Neuronal stem cell (in vitro differentiated cells): ENCODE measurements around the gene MAD2L1BP. TPM values are rescaled to one million over a fixed set of nuclear protein-coding genes. Genes with fewer than 3 reads are reported as not detected.
A peak's percentile ranks its signal among the peaks of the same experiment; 100 is the strongest.
"Not testable (repeated sequence)": the region's sequence is repeated elsewhere in the genome, so short reads cannot be mapped to it uniquely, and the experiment has no call there.

Source experiments
- DNase-seq: peaks from one replicate; pipeline ENCODE4 v3.0.0-alpha.2; 2013; ENCODE audit warnings: low spot score
- H2AFZ ChIP-seq: one replicate; pipeline ENCODE4 v1.6.1; 2013; ENCODE audit warnings: mild to moderate bottlenecking, low read length, inconsistent platforms
- H2AK5ac ChIP-seq: 2 replicates; pipeline ENCODE4 v1.6.1; 2013; ENCODE audit warnings: low read depth, mild to moderate bottlenecking, inconsistent platforms, low read length, moderate library complexity, mixed read lengths
- H2BK120ac ChIP-seq: 2 replicates; pipeline ENCODE4 v1.6.1; 2013; ENCODE audit warnings: low read depth, mild to moderate bottlenecking, inconsistent platforms, low read length, moderate library complexity, mixed read lengths
- H2BK12ac ChIP-seq: one replicate; pipeline ENCODE4 v1.6.1; 2013; ENCODE audit warnings: low read length, inconsistent platforms
- H2BK15ac ChIP-seq: 2 replicates; pipeline ENCODE4 v1.6.1; 2013; ENCODE audit warnings: mild to moderate bottlenecking, low read length, inconsistent platforms, mixed read lengths
- H2BK5ac ChIP-seq: one replicate; pipeline ENCODE4 v1.6.1; 2013; ENCODE audit warnings: inconsistent platforms, mild to moderate bottlenecking, low read length, moderate library complexity
- H3K14ac ChIP-seq: one replicate; pipeline ENCODE4 v1.6.1; 2013; ENCODE audit warnings: low read length, inconsistent platforms
- H3K18ac ChIP-seq: 2 replicates; pipeline ENCODE4 v1.6.1; 2013; ENCODE audit warnings: low read length, inconsistent platforms
- H3K23ac ChIP-seq: 2 replicates; pipeline ENCODE4 v1.6.1; 2013; ENCODE audit warnings: low read depth, mild to moderate bottlenecking, mixed read lengths, low read length, inconsistent platforms; ENCODE audit not compliant: poor library complexity
- H3K27ac ChIP-seq: replicated peaks from 3 replicates; pipeline ENCODE4 v1.5.1; 2013; ENCODE audit warnings: low read length, inconsistent platforms
- H3K27me3 ChIP-seq, 3 experiments: 2 replicates each; pipeline ENCODE4 v1.6.1; 2013; ENCODE audit warnings: low read length in 3 of 3, mild to moderate bottlenecking in 2 of 3, inconsistent platforms in 1 of 3, low read depth in 1 of 3, mixed read lengths in 1 of 3, moderate library complexity in 1 of 3; ENCODE audit not compliant: control insufficient read depth in 3 of 3, insufficient read depth in 3 of 3
- H3K36me3 ChIP-seq, 2 donors: replicated peaks in 1 of 2; 2 replicates each; pipeline ENCODE4 v1.6.1; 2013; ENCODE audit warnings: low read length in 2 of 2; ENCODE audit not compliant: control insufficient read depth in 2 of 2, insufficient read depth in 2 of 2
- H3K4ac ChIP-seq: 2 replicates; pipeline ENCODE4 v1.6.1; 2013; ENCODE audit warnings: inconsistent platforms, mild to moderate bottlenecking, low read length, moderate library complexity
- H3K4me1 ChIP-seq, 2 donors: 1 replicate in 1 of 2; 2 replicates in 1 of 2; pipeline ENCODE4 v1.6.1; 2013; ENCODE audit warnings: low read length in 2 of 2, low read depth in 1 of 2; ENCODE audit not compliant: control insufficient read depth in 2 of 2, insufficient read depth in 1 of 2
- H3K4me2 ChIP-seq: one replicate; pipeline ENCODE4 v1.6.1; 2013; ENCODE audit warnings: mild to moderate bottlenecking, low read length, inconsistent platforms; ENCODE audit not compliant: insufficient read depth, poor library complexity, severe bottlenecking
- H3K4me3 ChIP-seq, 2 donors: 2 replicates each; pipeline ENCODE4 v1.5.1; 2013; ENCODE audit warnings: low read length in 2 of 2, mild to moderate bottlenecking in 2 of 2, inconsistent platforms in 1 of 2, moderate library complexity in 1 of 2
- H3K79me1 ChIP-seq: one replicate; pipeline ENCODE4 v1.6.1; 2013; ENCODE audit warnings: low read depth, mild to moderate bottlenecking, inconsistent platforms, low read length, moderate library complexity
- H3K9ac ChIP-seq: one replicate; pipeline ENCODE4 v1.6.1; 2013; ENCODE audit warnings: mild to moderate bottlenecking, low read depth, low read length, inconsistent platforms; ENCODE audit not compliant: poor library complexity
- H3K9me3 ChIP-seq, 2 donors: replicated peaks in 1 of 2; 2 replicates each; pipeline versions ENCODE3 to v1.6.1; 2013; ENCODE audit warnings: low read length in 2 of 2, mild to moderate bottlenecking in 2 of 2, inconsistent platforms in 1 of 2, low read depth in 1 of 2, mixed read lengths in 1 of 2, moderate library complexity in 1 of 2; ENCODE audit not compliant: control insufficient read depth in 2 of 2, insufficient read depth in 1 of 2
- H4K8ac ChIP-seq: one replicate; pipeline ENCODE4 v1.6.1; 2013; ENCODE audit warnings: low read depth, mild to moderate bottlenecking, inconsistent platforms, low read length, moderate library complexity
- H4K91ac ChIP-seq: one replicate; pipeline ENCODE4 v1.6.1; 2013; ENCODE audit warnings: low read length, low read depth, mild to moderate bottlenecking, inconsistent platforms; ENCODE audit not compliant: poor library complexity
- WGBS, 2 donors: extraction: QIAGEN DNeasy Blood & Tissue Kit; methylation state at CpG; one replicate each; pipeline ENCODE4 v1.1.7; 2013; ENCODE audit warnings: missing lambda C conversion rate in 2 of 2, mixed read lengths in 1 of 2; ENCODE audit not compliant: insufficient read length in 2 of 2, insufficient replicate concordance in 1 of 2; ENCODE audit errors: extremely low coverage in 2 of 2; 5-methylcytosine and 5-hydroxymethylcytosine counted together
- polyA plus RNA-seq, 2 experiments: library from polyadenylated mRNA; stranded (reverse); fragments of 200-250 nt; gene quantifications; one replicate each; pipeline ENCODE4 v1.2.3, GENCODE V29; 2013

Gene MAD2L1BP, protein sequence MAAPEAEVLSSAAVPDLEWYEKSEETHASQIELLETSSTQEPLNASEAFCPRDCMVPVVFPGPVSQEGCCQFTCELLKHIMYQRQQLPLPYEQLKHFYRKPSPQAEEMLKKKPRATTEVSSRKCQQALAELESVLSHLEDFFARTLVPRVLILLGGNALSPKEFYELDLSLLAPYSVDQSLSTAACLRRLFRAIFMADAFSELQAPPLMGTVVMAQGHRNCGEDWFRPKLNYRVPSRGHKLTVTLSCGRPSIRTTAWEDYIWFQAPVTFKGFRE
- polyA plus RNA-seq (2013, experiment 1 of 2), result 21.5 TPM
- 22.5 TPM for polyA plus RNA-seq (2013, experiment 2 of 2)

DNA sequence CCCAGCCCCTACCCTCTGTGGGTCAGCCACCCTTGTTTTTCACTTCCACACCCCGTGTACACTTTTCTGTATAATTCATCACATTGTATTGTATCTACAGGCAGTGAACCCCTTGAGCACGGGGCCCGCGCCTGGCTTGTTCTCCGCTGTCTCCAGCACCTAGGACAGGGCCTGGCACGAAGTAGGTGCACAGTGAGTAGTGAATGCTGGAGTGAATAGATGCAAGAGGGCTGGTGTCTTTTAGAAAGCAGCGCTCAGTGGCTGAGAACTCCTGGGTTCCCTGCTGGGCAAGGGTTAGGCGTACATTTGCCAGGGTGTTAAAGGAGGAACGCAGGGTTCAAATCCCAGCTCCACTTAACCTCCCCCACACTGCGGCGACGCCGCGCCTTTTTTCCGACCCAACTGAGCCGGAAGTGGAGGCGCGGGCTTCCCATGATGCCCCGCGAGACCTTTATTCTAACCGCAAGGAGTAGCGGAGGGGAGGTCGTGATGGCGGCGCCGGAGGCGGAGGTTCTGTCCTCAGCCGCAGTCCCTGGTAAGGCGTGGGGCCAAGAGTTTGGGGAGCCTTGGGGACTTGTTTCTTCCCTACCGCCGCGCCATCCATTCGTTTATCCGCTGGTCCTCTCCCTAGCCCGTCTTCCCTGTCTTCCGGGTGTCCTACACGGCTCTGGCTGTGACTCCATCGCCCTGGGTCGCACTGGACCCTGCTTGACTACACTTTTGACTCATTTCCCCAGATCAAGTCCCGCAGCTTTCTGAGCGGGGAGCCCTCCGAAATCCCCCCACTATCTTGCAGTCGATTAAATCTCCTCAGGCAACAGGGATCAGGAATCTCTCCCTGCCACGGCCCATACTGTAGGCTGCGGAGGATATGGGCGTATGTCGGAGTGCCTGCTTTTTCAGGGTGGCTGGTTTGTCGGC lies at the start of gene MAD2L1BP:
Gene MAD2L1BP, plus strand, starts transcription at position 454 of the 921 bp plus-strand sequence. Its CDS starts 36 bp downstream, at position 490.
- Histone ChIP-seq H2AFZ (peak within 1 kb of the TSS; percentile 94), H3K14ac (no peak within 1 kb of the TSS), H3K9ac (peak within 1 kb of the TSS; percentile 85), H4K8ac (peak within 1 kb of the TSS; percentile 83), H3K4me3 (peak within 1 kb of the TSS; percentile 68 to 94), H3K23ac (peak within 1 kb of the TSS; percentile 58), H4K91ac (no peak within 1 kb of the TSS), H3K4me2 (peak within 1 kb of the TSS; percentile 77), H3K4ac (no peak within 1 kb of the TSS), H2BK12ac (no peak within 1 kb of the TSS), H3K9me3 (no peaks in the 10 kb centered on the region), H3K4me1 (peaks cover 6 to 8% of the 10 kb centered on the region in 2 donors), H2BK15ac (peak within 1 kb of the TSS; percentile 76), H3K18ac (peak within 1 kb of the TSS; percentile 96), H3K27me3 (no peaks in the 10 kb centered on the region), H2BK120ac (no peak within 1 kb of the TSS), H2BK5ac (peak within 1 kb of the TSS; percentile 57), H3K79me1 (peaks cover 7% of the 10 kb centered on the region), H3K27ac (peak within 1 kb of the TSS; percentile 42), H2AK5ac (peak within 1 kb of the TSS; percentile 56), H3K36me3 (peaks cover 18 to 39% of the 10 kb centered on the region in 2 donors)
- peak; percentile 63 for DNase-seq
- no CpG with 5 or more reads among the region's 48 CpGs for WGBS, 2 donors

DNA sequence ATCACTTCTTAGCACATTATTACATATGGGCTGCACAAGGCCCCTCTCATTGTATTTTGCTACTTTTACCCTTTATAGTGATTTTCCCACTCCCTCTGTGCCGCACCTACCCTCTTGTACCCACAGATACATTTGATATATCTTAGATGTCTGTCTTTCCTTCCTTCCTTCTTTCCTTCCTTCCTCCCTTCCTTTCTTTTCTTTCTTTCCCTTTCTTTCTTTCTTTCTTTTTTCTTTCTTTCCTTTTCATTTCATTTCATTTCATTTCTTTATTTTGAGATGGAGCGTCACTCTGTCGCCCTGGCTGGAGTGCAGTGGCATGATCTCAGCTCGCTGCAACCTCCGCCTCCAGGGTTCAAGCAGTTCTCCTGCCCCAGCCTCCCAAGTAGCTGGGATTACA lies 47.4 kb upstream of the MAD2L1BP start:
- Histone ChIP-seq H4K91ac (no peak overlapping the region), H3K4ac (no peak overlapping the region), H2AFZ (no peak overlapping the region), H3K4me2 (no peak overlapping the region), H3K36me3 (peaks cover 17 to 94% of the 10 kb centered on the region in 2 donors), H3K79me1 (no peaks in the 10 kb centered on the region), H2AK5ac (no peak overlapping the region), H3K14ac (no peak overlapping the region), H2BK12ac (no peak overlapping the region), H4K8ac (no peak overlapping the region), H3K4me1 (no peaks in the 10 kb centered on the region), H3K23ac (no peak overlapping the region), H3K9ac (no peak overlapping the region), H3K4me3 (no peak overlapping the region), H3K18ac (no peak overlapping the region), H3K27me3 (no peaks in the 10 kb centered on the region), H3K27ac (no peak overlapping the region), H2BK5ac (no peak overlapping the region), H3K9me3 (no peaks in the 10 kb centered on the region), H2BK120ac (no peak overlapping the region), H2BK15ac (no peak overlapping the region)
- no peak for DNase-seq
- no CpG with 5 or more reads among the region's 5 CpGs for WGBS, 2 donors

GRCh38 chr6:43589564-43589963 lies 46.1 kb upstream of the MAD2L1BP start:
- not testable (repeated sequence) for H3K4ac ChIP-seq, DNase-seq, H3K4me3 ChIP-seq, H3K79me1 ChIP-seq, H3K9ac ChIP-seq, H2BK5ac ChIP-seq, H3K27ac ChIP-seq, H3K4me2 ChIP-seq, H3K14ac ChIP-seq, H2BK120ac ChIP-seq, H3K27me3 ChIP-seq, H2AK5ac ChIP-seq, H3K9me3 ChIP-seq, H2BK15ac ChIP-seq, H3K4me1 ChIP-seq, H3K23ac ChIP-seq, H4K8ac ChIP-seq, H2BK12ac ChIP-seq, H3K18ac ChIP-seq, H4K91ac ChIP-seq, H2AFZ ChIP-seq
- peaks cover 11 to 92% of the 10 kb centered on the region in 2 donors for H3K36me3 ChIP-seq
- no CpG with 5 or more reads among the region's 1 CpG for WGBS, 2 donors

- no peaks in the 10 kb centered on the region for H3K9me3 ChIP-seq
- H3K27me3 ChIP-seq, result no peaks in the 10 kb centered on the region
- no peak for DNase-seq
- WGBS, 2 donors, result no CpG with 5 or more reads among the region's 1 CpG
- no peak overlapping the region for H3K27ac ChIP-seq
- H3K18ac ChIP-seq, result no peak overlapping the region
- H3K14ac ChIP-seq, result no peak overlapping the region
- no peak overlapping the region for H2AFZ ChIP-seq
- peaks cover 0 to 81% of the 10 kb centered on the region in 2 donors for H3K36me3 ChIP-seq
- no peak overlapping the region for H2AK5ac ChIP-seq
- no peak overlapping the region for H4K91ac ChIP-seq
- no peak overlapping the region for H4K8ac ChIP-seq
- H2BK5ac ChIP-seq, result no peak overlapping the region
- H2BK12ac ChIP-seq, result no peak overlapping the region
- no peak overlapping the region for H3K4me2 ChIP-seq
- H2BK15ac ChIP-seq, result no peak overlapping the region
- no peaks in the 10 kb centered on the region for H3K79me1 ChIP-seq
- no peak overlapping the region for H3K4ac ChIP-seq
- H3K9ac ChIP-seq, result no peak overlapping the region
- H2BK120ac ChIP-seq, result no peak overlapping the region
- H3K4me1 ChIP-seq, result no peaks in the 10 kb centered on the region
- no peak overlapping the region for H3K23ac ChIP-seq
- H3K4me3 ChIP-seq, result no peak overlapping the region
Observed at GRCh38 chr6:43593938-43594337, 41.7 kb upstream of the MAD2L1BP start.
